Rectal smooth muscle tissue (tissue), 1 donor: ENCODE results near the gene KCNJ3.

Experiments used
- H3K27ac ChIP-seq: one replicate; pipeline ENCODE4 v1.7.0; 2013; ENCODE audit warnings: low read depth, low read length, inconsistent platforms
- H3K27me3 ChIP-seq: one replicate; pipeline ENCODE4 v1.7.0; 2013; ENCODE audit warnings: low read length; ENCODE audit not compliant: control insufficient read depth, insufficient read depth
- H3K36me3 ChIP-seq: one replicate; pipeline ENCODE4 v1.7.0; 2013; ENCODE audit warnings: low read length; ENCODE audit not compliant: control insufficient read depth, insufficient read depth
- H3K4me1 ChIP-seq: one replicate; pipeline ENCODE4 v1.7.0; 2013; ENCODE audit warnings: low read length; ENCODE audit not compliant: control insufficient read depth, insufficient read depth
- H3K4me3 ChIP-seq: one replicate; pipeline ENCODE4 v1.7.0; 2013; ENCODE audit warnings: low read length
- H3K9ac ChIP-seq: one replicate; pipeline ENCODE4 v1.7.0; 2013; ENCODE audit warnings: low read length

Gene KCNJ3

GRCh38 chr2:154694881-154695280 lies 3.6 kb upstream of the KCNJ3 start:
- Histone ChIP-seq H3K4me3 (no peak overlapping the region), H3K4me1 (no peaks in the 10 kb centered on the region), H3K36me3 (no peaks in the 10 kb centered on the region), H3K9ac (no peak overlapping the region), H3K27me3 (peaks cover 3% of the 10 kb centered on the region), H3K27ac (no peak overlapping the region)

DNA sequence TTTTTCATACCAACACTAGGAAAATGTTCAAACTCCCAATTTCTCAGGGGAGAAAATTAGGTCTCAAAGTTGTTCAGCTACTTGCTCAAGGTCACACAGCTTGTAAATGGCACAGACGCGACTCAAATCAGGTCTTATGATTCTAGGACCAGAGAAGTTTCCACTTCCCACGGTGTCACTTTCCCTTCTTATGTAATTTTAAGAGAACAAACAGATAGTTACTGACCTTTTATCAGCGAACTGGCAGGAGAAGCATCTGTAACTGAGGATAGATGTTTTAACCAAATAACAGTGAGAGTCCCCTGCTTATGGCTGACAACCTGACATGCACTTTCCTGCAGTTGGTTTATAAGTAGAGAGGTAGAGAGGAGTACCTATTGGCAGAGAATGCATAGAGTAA lies 2.1 kb upstream of the KCNJ3 start:
- Histone ChIP-seq H3K4me3 (no peak overlapping the region), H3K27me3 (peaks cover 3% of the 10 kb centered on the region), H3K4me1 (no peaks in the 10 kb centered on the region), H3K36me3 (no peaks in the 10 kb centered on the region), H3K27ac (no peak overlapping the region), H3K9ac (no peak overlapping the region)

DNA sequence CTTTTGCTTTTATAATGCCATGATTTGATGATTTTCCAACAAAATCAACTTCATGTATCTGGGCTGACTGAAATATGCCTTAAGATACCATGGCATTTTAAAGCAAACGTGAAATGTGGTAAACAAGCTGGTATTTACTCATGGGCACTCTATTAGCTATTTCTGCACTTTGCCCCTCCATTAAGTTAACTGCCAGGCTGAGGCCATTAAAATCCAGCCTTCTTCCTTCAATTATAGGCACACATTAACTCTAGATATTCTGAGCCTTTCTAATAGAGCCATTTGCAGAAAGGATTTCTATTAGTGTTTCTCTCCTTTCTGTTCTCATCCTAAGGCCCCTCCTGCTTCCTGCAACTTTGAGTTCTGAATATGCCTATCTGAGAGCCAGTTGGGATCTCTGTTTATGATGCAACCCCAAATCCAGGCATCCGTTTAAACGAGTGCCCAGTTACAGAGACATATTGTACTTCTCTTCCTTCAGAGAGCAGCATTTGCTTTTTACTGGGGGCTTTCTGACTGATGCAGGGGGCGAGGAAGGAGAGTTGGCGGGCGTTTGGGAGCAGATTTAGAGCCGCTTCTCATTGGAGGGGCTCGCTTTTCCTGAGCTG lies 1.6 kb upstream of the KCNJ3 start:
- no peak overlapping the region for H3K9ac ChIP-seq

GRCh38 chr2:154697418-154698252 lies 860 bp upstream of the KCNJ3 start:
- Histone ChIP-seq H3K4me1 (no peaks in the 10 kb centered on the region), H3K9ac (no peak overlapping the region), H3K27ac (no peak overlapping the region), H3K27me3 (peaks cover 3% of the 10 kb centered on the region), H3K36me3 (no peaks in the 10 kb centered on the region), H3K4me3 (peak overlapping the region; percentile 69)

More for the DNA sequence above, 1.6 kb upstream of the KCNJ3 start:
- H3K4me1 ChIP-seq = no peaks in the 10 kb centered on the region
- H3K27me3 ChIP-seq = peaks cover 3% of the 10 kb centered on the region
- H3K27ac ChIP-seq = no peak overlapping the region
- no peaks in the 10 kb centered on the region for H3K36me3 ChIP-seq
- peak overlapping the region; percentile 69 for H3K4me3 ChIP-seq

GRCh38 chr2:154698721-154699574 lies 453 bp downstream of the KCNJ3 start:
- Histone ChIP-seq H3K4me3 (peak overlapping the region; percentile 25), H3K27me3 (peaks cover 3% of the 10 kb centered on the region), H3K4me1 (no peaks in the 10 kb centered on the region), H3K36me3 (no peaks in the 10 kb centered on the region), H3K27ac (no peak overlapping the region), H3K9ac (no peak overlapping the region)

GRCh38 chr2:154699575-154699930 lies 1.1 kb downstream of the KCNJ3 start:
- H3K4me3 ChIP-seq = no peak overlapping the region
- H3K9ac ChIP-seq = no peak overlapping the region
- H3K27ac ChIP-seq = no peak overlapping the region
- no peaks in the 10 kb centered on the region for H3K36me3 ChIP-seq
- H3K4me1 ChIP-seq = no peaks in the 10 kb centered on the region
- peaks cover 3% of the 10 kb centered on the region for H3K27me3 ChIP-seq

GRCh38 chr2:154700136-154700535 lies 1.6 kb downstream of the KCNJ3 start:
- Histone ChIP-seq H3K27ac (no peak overlapping the region), H3K27me3 (peaks cover 3% of the 10 kb centered on the region), H3K36me3 (no peaks in the 10 kb centered on the region), H3K9ac (no peak overlapping the region), H3K4me3 (no peak overlapping the region), H3K4me1 (no peaks in the 10 kb centered on the region)

DNA sequence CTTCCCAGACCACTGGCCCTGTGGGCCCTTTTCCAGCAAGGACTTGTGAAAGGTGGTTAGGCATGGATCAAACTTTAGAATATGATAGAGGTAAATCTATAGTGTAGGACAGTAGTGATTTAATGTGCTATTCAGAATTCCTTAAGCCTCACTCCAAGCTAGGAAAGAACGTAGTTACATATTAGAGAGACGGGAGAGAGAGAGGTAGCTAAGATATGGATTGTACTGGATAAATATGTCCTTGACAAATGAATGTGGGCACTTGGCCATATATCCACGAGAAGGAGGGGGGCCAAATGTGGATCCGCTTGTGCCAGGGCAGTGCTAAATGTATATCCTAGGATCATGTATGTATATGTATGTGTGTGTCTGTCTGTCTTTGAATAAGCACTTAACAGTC lies 6.5 kb downstream of the KCNJ3 start:
- Histone ChIP-seq H3K27ac (no peak overlapping the region), H3K36me3 (no peaks in the 10 kb centered on the region), H3K27me3 (no peaks in the 10 kb centered on the region), H3K9ac (no peak overlapping the region), H3K4me1 (no peaks in the 10 kb centered on the region), H3K4me3 (no peak overlapping the region)

DNA sequence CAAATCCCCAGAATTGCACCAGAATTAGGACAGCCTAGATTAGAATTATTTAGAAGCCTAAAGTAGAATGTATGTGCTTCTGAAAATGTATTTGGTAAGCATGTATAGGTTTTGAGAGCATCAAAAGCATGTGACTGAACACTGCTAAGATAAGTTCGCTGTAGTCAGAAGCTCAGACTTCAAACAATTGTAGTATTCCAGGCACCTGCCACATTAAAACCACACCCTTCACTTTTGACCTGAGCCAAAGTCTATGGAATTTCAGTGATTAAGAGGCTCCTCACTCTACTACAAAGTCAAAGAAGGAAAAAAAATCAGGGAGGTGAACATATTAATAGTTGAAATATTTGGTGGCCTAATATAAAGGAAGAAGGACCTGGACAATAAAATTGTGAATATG lies 8.2 kb downstream of the KCNJ3 start:
- no peak overlapping the region for H3K9ac ChIP-seq
- H3K27ac ChIP-seq = no peak overlapping the region
- H3K36me3 ChIP-seq = no peaks in the 10 kb centered on the region
- H3K27me3 ChIP-seq = no peaks in the 10 kb centered on the region
- H3K4me3 ChIP-seq = no peak overlapping the region
- H3K4me1 ChIP-seq = no peaks in the 10 kb centered on the region

- H3K9ac ChIP-seq = no peak overlapping the region
- no peaks in the 10 kb centered on the region for H3K27me3 ChIP-seq
- H3K4me3 ChIP-seq = no peak overlapping the region
- H3K27ac ChIP-seq = no peak overlapping the region
- H3K36me3 ChIP-seq = no peaks in the 10 kb centered on the region
- H3K4me1 ChIP-seq = no peaks in the 10 kb centered on the region
Observed at GRCh38 chr2:154707994-154708575, 9.6 kb downstream of the KCNJ3 start.

GRCh38 chr2:154709215-154709614 lies 10.7 kb downstream of the KCNJ3 start:
- Histone ChIP-seq H3K27ac (no peak overlapping the region), H3K9ac (no peak overlapping the region), H3K4me3 (no peak overlapping the region), H3K36me3 (no peaks in the 10 kb centered on the region), H3K27me3 (no peaks in the 10 kb centered on the region), H3K4me1 (no peaks in the 10 kb centered on the region)

GRCh38 chr2:154710078-154710477 lies 11.6 kb downstream of the KCNJ3 start:
- Histone ChIP-seq H3K27me3 (no peaks in the 10 kb centered on the region), H3K27ac (no peak overlapping the region), H3K36me3 (no peaks in the 10 kb centered on the region), H3K4me3 (no peak overlapping the region), H3K9ac (no peak overlapping the region), H3K4me1 (no peaks in the 10 kb centered on the region)
